Measurements from ENCODE around the gene IQCK. TPM values are rescaled to one million over a fixed set of nuclear protein-coding genes. Genes with fewer than 3 reads are reported as not detected.

IQCK gene
- total RNA-seq, 4 donors from 2014 or later = 49.7 to 103 (median 94.2) TPM

- H3K4me3 ChIP-seq (replicated peaks in 1 of 3) = no peak overlapping the region
- 88 to 94% methylated on average over 22 of the region's 22 CpGs for WGBS, 2 donors
- no peaks in the 10 kb centered on the region for H3K9me3 ChIP-seq
- intact Hi-C loops (cut with DNase I) = no loop called here
- peaks cover 0 to 9% of the 10 kb centered on the region in 2 donors for H3K4me1 ChIP-seq
- no peak overlapping the region for H3K27ac ChIP-seq
- no peak for DNase-seq
- peaks cover 9 to 10% of the 10 kb centered on the region in 2 donors for H3K36me3 ChIP-seq
- H3K27me3 ChIP-seq = no peaks in the 10 kb centered on the region
- TF ChIP-seq POLR2A (IDR thresholded peaks at IDR 0.05) = no peak
- TF ChIP-seq, protein P1, sequence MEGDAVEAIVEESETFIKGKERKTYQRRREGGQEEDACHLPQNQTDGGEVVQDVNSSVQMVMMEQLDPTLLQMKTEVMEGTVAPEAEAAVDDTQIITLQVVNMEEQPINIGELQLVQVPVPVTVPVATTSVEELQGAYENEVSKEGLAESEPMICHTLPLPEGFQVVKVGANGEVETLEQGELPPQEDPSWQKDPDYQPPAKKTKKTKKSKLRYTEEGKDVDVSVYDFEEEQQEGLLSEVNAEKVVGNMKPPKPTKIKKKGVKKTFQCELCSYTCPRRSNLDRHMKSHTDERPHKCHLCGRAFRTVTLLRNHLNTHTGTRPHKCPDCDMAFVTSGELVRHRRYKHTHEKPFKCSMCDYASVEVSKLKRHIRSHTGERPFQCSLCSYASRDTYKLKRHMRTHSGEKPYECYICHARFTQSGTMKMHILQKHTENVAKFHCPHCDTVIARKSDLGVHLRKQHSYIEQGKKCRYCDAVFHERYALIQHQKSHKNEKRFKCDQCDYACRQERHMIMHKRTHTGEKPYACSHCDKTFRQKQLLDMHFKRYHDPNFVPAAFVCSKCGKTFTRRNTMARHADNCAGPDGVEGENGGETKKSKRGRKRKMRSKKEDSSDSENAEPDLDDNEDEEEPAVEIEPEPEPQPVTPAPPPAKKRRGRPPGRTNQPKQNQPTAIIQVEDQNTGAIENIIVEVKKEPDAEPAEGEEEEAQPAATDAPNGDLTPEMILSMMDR (IDR thresholded peaks at IDR 0.05) = no peak
These were observed 10.3 kb upstream of the IQCK start for GRCh38 chr16:19707569-19708295.

GRCh38 chr16:19708296-19709205 is 9.5 kb upstream of the IQCK start:
- 76 to 81% methylated on average over 18 of the region's 18 CpGs for WGBS, 2 donors
- TF ChIP-seq, protein P1 (IDR thresholded peaks at IDR 0.05) = no peak
- TF ChIP-seq POLR2A (IDR thresholded peaks at IDR 0.05) = no peak
- intact Hi-C loops (cut with DNase I) = no loop called here
- H3K27ac ChIP-seq = no peak overlapping the region
- H3K4me3 ChIP-seq (replicated peaks in 1 of 3) = no peak overlapping the region
- peaks cover 8 to 10% of the 10 kb centered on the region in 2 donors for H3K36me3 ChIP-seq
- no peaks in the 10 kb centered on the region for H3K9me3 ChIP-seq
- no peaks in the 10 kb centered on the region for H3K27me3 ChIP-seq
- H3K4me1 ChIP-seq = peaks cover 0 to 9% of the 10 kb centered on the region in 2 donors
- no peak for DNase-seq

DNA sequence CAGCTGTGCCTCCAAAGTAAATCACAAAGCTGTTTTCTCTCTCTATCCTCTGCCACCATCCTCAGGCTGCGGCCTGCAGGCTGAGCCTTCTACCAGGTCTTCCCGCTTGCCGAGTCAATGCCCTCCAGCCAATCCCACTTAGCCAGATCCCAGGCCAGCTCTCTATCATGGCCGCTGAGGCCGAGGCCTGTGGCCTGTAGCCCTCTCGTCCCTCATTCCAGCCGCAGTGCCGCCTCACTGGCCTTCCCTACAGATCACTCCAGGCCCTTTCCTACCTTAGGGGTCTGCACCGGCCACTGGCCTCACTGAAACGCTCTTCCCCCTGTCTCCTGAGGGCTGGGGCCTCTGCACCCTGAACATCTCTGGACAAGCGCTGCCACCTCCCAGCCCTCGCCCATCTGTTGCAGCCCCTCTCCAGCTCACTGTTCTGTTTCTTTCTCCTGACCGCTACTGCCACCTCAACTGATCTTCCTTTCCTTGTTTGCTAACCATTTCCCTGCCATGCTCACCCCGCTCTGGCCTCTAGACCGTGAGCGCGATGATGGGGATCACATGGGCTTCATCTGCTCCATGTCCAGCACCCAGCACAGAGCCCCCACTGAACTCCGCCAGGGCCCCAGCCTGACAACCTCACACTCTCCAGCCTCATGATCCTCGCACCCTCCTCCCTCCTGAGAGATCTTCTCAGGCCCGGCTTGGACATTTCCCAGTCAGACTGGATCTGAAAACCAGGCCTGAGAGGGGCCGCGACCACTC is 8.5 kb upstream of the IQCK start:
- H3K4me1 ChIP-seq = peaks cover 0 to 6% of the 10 kb centered on the region in 2 donors
- WGBS, 2 donors = 93 to 96% methylated on average over 22 of the region's 22 CpGs
- TF ChIP-seq POLR2A (IDR thresholded peaks at IDR 0.05) = no peak
- TF ChIP-seq, protein P1 (IDR thresholded peaks at IDR 0.05) = no peak
- H3K4me3 ChIP-seq (replicated peaks in 1 of 3) = no peak overlapping the region
- H3K27me3 ChIP-seq = no peaks in the 10 kb centered on the region
- intact Hi-C loops (cut with DNase I) = no loop called here
- peaks cover 10 to 12% of the 10 kb centered on the region in 2 donors for H3K36me3 ChIP-seq
- H3K9me3 ChIP-seq = no peaks in the 10 kb centered on the region
- DNase-seq = no peak
- peak overlapping the region in 1 of 3 donors; percentile 46 for H3K27ac ChIP-seq

DNA sequence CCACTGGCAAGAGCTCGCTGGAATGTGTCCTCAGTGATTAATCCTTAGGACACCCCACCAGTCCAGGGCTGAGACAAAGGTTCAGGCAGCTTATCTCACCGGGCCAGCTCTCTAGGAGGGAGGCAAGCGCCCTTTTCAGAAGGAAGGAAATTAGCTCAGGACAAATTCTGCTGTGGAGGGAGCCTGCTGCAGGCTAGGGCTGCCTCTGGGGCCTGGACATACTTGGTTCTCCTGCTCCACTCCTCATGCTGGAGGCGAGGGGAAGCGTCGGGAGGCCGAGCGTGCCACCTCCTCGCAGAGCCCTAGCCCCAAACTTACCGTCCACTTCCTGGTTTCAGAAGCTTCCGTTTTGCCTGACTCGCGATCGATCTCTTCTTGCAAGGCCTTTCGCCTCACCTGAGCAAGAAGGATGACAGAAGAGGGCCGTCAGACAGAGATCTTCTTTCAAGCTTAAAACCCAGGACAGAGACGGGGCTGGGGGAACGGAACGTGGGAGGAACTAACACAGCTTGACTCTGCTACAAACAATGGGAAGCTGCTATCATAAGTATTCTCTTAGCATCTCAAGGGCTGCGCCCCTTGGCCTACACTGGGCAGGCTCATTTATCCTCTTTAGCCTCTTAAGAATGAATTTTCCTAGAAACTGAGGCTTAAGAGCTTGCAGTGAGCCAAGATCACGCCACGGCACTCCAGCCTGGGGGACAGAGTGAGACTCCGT is 7.7 kb upstream of the IQCK start:
- intact Hi-C loops (cut with DNase I) = no loop called here
- peak overlapping the region in 1 of 3 donors; percentile 46 for H3K27ac ChIP-seq
- H3K27me3 ChIP-seq = no peaks in the 10 kb centered on the region
- no peak overlapping the region for H3K4me3 ChIP-seq (replicated peaks in 1 of 3)
- TF ChIP-seq POLR2A (IDR thresholded peaks at IDR 0.05) = no peak
- TF ChIP-seq, protein P1 (IDR thresholded peaks at IDR 0.05) = no peak
- H3K4me1 ChIP-seq = no peaks in the 10 kb centered on the region
- DNase-seq = no peak
- H3K9me3 ChIP-seq = no peaks in the 10 kb centered on the region
- peaks cover 5 to 13% of the 10 kb centered on the region in 2 donors for H3K36me3 ChIP-seq
- WGBS, 2 donors = 77 to 82% methylated on average over 23 of the region's 23 CpGs

All from thyroid gland (tissue), 4 donors.